KOPT-K1 (cell line): ENCODE results near the gene EYS.

Experiments
- H3K27ac ChIP-seq: fragments of 200-600 bp; sonication (generic); 2 replicates; pipeline ENCODE4 v1.5.1; 2016; ENCODE audit warnings: antibody characterized with exemption, mild to moderate bottlenecking, low read depth, low read length; ENCODE audit not compliant: poor library complexity, severe bottlenecking
- H3K36me3 ChIP-seq: fragments of 200-600 bp; sonication (generic); 2 replicates; pipeline ENCODE4 v1.5.1; 2017; ENCODE audit warnings: antibody characterized with exemption, mild to moderate bottlenecking, low read length, moderate library complexity; ENCODE audit not compliant: insufficient read depth
- H3K9me3 ChIP-seq: fragments of 200-600 bp; sonication (generic); 2 replicates; pipeline ENCODE4 v1.5.1; 2017; ENCODE audit warnings: antibody characterized with exemption, low read length, mild to moderate bottlenecking; ENCODE audit not compliant: insufficient read depth, poor library complexity, severe bottlenecking

Gene EYS

GRCh38 chr6:65157025-65157424 is 550.0 kb downstream of the EYS start:
- Histone ChIP-seq H3K9me3 (no peaks in the 10 kb centered on the region), H3K36me3 (no peaks in the 10 kb centered on the region), H3K27ac (no peak overlapping the region)

GRCh38 chr6:65155083-65155482 is 551.9 kb downstream of the EYS start:
- Histone ChIP-seq H3K36me3 (no peaks in the 10 kb centered on the region), H3K27ac (no peak overlapping the region), H3K9me3 (no peaks in the 10 kb centered on the region)

- Histone ChIP-seq H3K36me3 (no peaks in the 10 kb centered on the region), H3K27ac (no peak overlapping the region), H3K9me3 (no peaks in the 10 kb centered on the region)
Measured at GRCh38 chr6:65149841-65150240, 557.2 kb downstream of the EYS start.

GRCh38 chr6:65148839-65149238 is 558.2 kb downstream of the EYS start:
- Histone ChIP-seq H3K9me3 (no peaks in the 10 kb centered on the region), H3K27ac (no peak overlapping the region), H3K36me3 (no peaks in the 10 kb centered on the region)

- H3K9me3 ChIP-seq = no peaks in the 10 kb centered on the region
- H3K36me3 ChIP-seq = no peaks in the 10 kb centered on the region
- no peak overlapping the region for H3K27ac ChIP-seq
Measured at GRCh38 chr6:65135567-65135966, 571.5 kb downstream of the EYS start.

- no peaks in the 10 kb centered on the region for H3K9me3 ChIP-seq
- no peak overlapping the region for H3K27ac ChIP-seq
- H3K36me3 ChIP-seq = no peaks in the 10 kb centered on the region
Measured at GRCh38 chr6:65126667-65127066, 580.4 kb downstream of the EYS start.

- Histone ChIP-seq H3K36me3 (no peaks in the 10 kb centered on the region), H3K9me3 (no peaks in the 10 kb centered on the region), H3K27ac (no peak overlapping the region)
Measured at GRCh38 chr6:65123521-65123920, 583.5 kb downstream of the EYS start.

GRCh38 chr6:65117817-65118409 is 589.1 kb downstream of the EYS start:
- Histone ChIP-seq H3K27ac (no peak overlapping the region), H3K36me3 (no peaks in the 10 kb centered on the region), H3K9me3 (no peaks in the 10 kb centered on the region)

- H3K27ac ChIP-seq = no peak overlapping the region
- H3K36me3 ChIP-seq = no peaks in the 10 kb centered on the region
- H3K9me3 ChIP-seq = no peaks in the 10 kb centered on the region
Measured at GRCh38 chr6:65116326-65116725, 590.7 kb downstream of the EYS start.

- H3K9me3 ChIP-seq = no peaks in the 10 kb centered on the region
- no peak overlapping the region for H3K27ac ChIP-seq
- no peaks in the 10 kb centered on the region for H3K36me3 ChIP-seq
Measured at GRCh38 chr6:65113581-65113980, 593.4 kb downstream of the EYS start.

GRCh38 chr6:65112435-65112834 is 594.6 kb downstream of the EYS start:
- H3K36me3 ChIP-seq = no peaks in the 10 kb centered on the region

GRCh38 chr6:65110031-65110430 is 597.0 kb downstream of the EYS start:
- Histone ChIP-seq H3K9me3 (no peaks in the 10 kb centered on the region), H3K36me3 (no peaks in the 10 kb centered on the region), H3K27ac (no peak overlapping the region)

More at GRCh38 chr6:65112435-65112834, 594.6 kb downstream of the EYS start:
- no peak overlapping the region for H3K27ac ChIP-seq
- H3K9me3 ChIP-seq = no peaks in the 10 kb centered on the region

GRCh38 chr6:65098349-65098748 is 608.7 kb downstream of the EYS start:
- Histone ChIP-seq H3K36me3 (no peaks in the 10 kb centered on the region), H3K27ac (no peak overlapping the region), H3K9me3 (no peaks in the 10 kb centered on the region)

GRCh38 chr6:65091561-65091960 is 615.5 kb downstream of the EYS start:
- no peak overlapping the region for H3K27ac ChIP-seq
- no peaks in the 10 kb centered on the region for H3K36me3 ChIP-seq
- H3K9me3 ChIP-seq = peaks cover 14% of the 10 kb centered on the region

- no peak overlapping the region for H3K27ac ChIP-seq
- no peaks in the 10 kb centered on the region for H3K36me3 ChIP-seq
- peaks cover 14% of the 10 kb centered on the region for H3K9me3 ChIP-seq
Measured at GRCh38 chr6:65088575-65088974, 618.5 kb downstream of the EYS start.

GRCh38 chr6:65081756-65082155 is 625.3 kb downstream of the EYS start:
- Histone ChIP-seq H3K36me3 (no peaks in the 10 kb centered on the region), H3K27ac (no peak overlapping the region), H3K9me3 (no peaks in the 10 kb centered on the region)
